ENCODE measurements around the gene TFDP2.

DNA sequence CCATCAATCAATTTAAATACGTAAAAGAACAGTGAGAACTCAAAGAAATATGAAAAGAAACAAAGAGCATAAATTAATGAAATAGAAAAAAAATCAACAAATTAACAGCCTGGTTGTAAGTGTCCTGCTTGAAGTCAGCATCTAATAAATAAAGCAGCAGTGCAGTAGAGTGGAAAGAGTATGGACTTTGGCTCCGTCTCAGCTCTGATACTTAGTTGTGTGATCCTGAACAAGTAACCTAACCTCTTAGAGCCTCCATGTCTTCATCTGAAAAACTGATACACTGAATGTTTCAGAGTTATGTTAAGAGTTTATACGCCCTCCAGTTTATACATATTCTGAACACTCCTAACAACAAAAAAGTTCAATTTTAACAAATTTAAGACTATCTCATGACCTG lies 44.6 kb downstream of the TFDP2 start:
- no peak for TF ChIP-seq CEBPB (IDR thresholded peaks at IDR 0.05)
- no peak for TF ChIP-seq RAD21 (IDR thresholded peaks at IDR 0.05; ENCODE audit: low read depth)
- TF ChIP-seq EP300 (IDR thresholded peaks at IDR 0.05; ENCODE audit: borderline replicate concordance): no peak
- TF ChIP-seq, protein P1, sequence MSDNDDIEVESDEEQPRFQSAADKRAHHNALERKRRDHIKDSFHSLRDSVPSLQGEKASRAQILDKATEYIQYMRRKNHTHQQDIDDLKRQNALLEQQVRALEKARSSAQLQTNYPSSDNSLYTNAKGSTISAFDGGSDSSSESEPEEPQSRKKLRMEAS (IDR thresholded peaks at IDR 0.05): no peak
- no peak for TF ChIP-seq TAF1 (IDR thresholded peaks at IDR 0.05; ENCODE audit: low read depth)
- TF ChIP-seq TEAD4 (IDR thresholded peaks at IDR 0.05): no peak
- no peak for TF ChIP-seq YY1 (IDR thresholded peaks at IDR 0.05; ENCODE audit: low read depth)
- TF ChIP-seq FOXM1 (IDR thresholded peaks at IDR 0.05; ENCODE audit: borderline replicate concordance, low read depth): no peak
- TF ChIP-seq ZBTB7A (IDR thresholded peaks at IDR 0.05; ENCODE audit: low read depth): no peak
